AG04449 (cell line): ENCODE measurements around the gene PSENEN.

Experiments used
- CTCF ChIA-PET: fragments of 350-600 bp; formaldehyde crosslinking; extraction: SDS; loops from one replicate; lab custom pipeline; 2021; ENCODE audit warnings: antibody characterized with exemption; lab: Yijun Ruan, JAX
- POLR2A ChIA-PET: fragments of 400-600, 350-600 bp; formaldehyde crosslinking; extraction: SDS; loops from one replicate; lab custom pipeline; 2020; ENCODE audit warnings: antibody characterized with exemption, inconsistent platforms; lab: Yijun Ruan, JAX
- DNase-seq: peaks from one replicate; pipeline ENCODE4 v3.0.0-alpha.2; 2010; ENCODE audit warnings: low read depth, low spot score
- H3K4me3 ChIP-seq: 2 replicates; pipeline ENCODE4 v1.5.1; 2011; ENCODE audit warnings: low read depth, mild to moderate bottlenecking, control low read depth, low read length
- CTCF ChIP-seq: IDR thresholded peaks from one replicate; pipeline ENCODE4 v1.5.1; 2011; ENCODE audit warnings: mild to moderate bottlenecking, moderate library complexity, low read length, control low read depth, inconsistent platforms; ENCODE audit not compliant: insufficient read depth; ENCODE audit errors: missing control alignments

PSENEN gene

GRCh38 chr19:35725216-35725861, 20.1 kb upstream of the PSENEN start:
- ChIA-PET POLR2A (no interaction called here), CTCF (interaction anchor here (0.6 to 0.7 kb wide), 2 partner anchors 31 to 166 kb away, joined by 3 read pairs; no protein-coding TSS in a partner anchor)
- no peak for TF ChIP-seq CTCF
- no peak for DNase-seq
- H3K4me3 ChIP-seq = no peak overlapping the region

DNA sequence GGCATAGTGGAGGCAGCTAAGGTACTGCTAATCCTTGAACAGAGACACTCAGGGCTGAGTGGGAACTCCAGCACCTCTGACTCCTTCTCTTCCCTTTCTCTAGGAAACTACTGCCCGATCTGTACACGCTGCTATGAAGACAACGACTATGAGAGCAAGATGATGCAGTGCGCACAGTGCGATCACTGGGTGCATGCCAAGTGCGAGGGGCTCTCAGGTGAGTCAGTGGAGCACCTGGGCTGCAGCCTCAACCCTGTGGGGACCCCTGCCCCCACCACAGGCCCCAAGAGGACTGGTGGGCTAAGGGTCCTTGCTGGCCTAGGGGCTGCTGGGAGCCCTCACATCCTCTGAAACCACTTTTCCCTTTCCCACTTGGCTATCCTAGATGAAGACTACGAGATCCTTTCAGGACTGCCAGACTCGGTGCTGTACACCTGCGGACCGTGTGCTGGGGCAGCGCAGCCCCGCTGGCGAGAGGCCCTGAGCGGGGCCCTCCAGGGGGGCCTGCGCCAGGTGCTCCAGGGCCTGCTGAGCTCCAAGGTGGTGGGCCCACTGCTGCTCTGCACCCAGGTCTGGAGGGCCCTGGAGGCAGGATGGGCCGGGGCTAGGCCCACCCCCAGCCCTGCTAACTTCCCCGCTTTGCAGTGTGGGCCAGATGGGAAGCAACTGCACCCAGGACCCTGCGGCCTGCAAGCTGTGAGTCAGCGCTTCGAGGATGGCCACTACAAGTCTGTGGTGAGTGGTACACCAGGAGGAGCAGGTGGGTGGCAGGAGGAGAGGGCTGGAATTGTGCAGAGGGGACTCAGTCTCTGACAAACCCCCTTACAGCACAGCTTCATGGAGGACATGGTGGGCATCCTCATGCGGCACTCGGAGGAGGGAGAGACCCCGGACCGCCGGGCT, 18.1 kb upstream of the PSENEN start:
- ChIA-PET CTCF (interaction anchor here (1.0 to 1.7 kb wide), 4 partner anchors 9 to 34 kb away, joined by 3 to 5 read pairs (median 4); no protein-coding TSS in a partner anchor), POLR2A (interaction anchor here (1.3 kb wide), 1 partner anchor 18 kb away, joined by 3 read pairs; the partner anchor contains the start of genes PSENEN and U2AF1L4)
- no peak overlapping the region for H3K4me3 ChIP-seq
- TF ChIP-seq CTCF = no peak
- no peak for DNase-seq

- DNase-seq = no peak
- POLR2A ChIA-PET = interaction anchor here (1.3 to 1.5 kb wide), 2 partner anchors 12 to 17 kb away, joined by 3 to 6 read pairs; partner anchors contain the start of genes PSENEN and U2AF1L4
- no peak overlapping the region for H3K4me3 ChIP-seq
- CTCF ChIA-PET = interaction anchor here (1.3 to 1.7 kb wide), 3 partner anchors 9 to 12 kb away, joined by 3 to 5 read pairs (median 4); no protein-coding TSS in a partner anchor
- no peak for TF ChIP-seq CTCF
Measured at GRCh38 chr19:35727956-35728706, 17.3 kb upstream of the PSENEN start.

- TF ChIP-seq CTCF = no peak
- CTCF ChIA-PET = no interaction called here
- no peak overlapping the region for H3K4me3 ChIP-seq
- no peak for DNase-seq
- POLR2A ChIA-PET = interaction anchor here (1.3 to 1.5 kb wide), 2 partner anchors 11 to 16 kb away, joined by 3 to 6 read pairs; partner anchors contain the start of genes PSENEN and U2AF1L4
Measured at GRCh38 chr19:35729021-35729420, 16.4 kb upstream of the PSENEN start.

DNA sequence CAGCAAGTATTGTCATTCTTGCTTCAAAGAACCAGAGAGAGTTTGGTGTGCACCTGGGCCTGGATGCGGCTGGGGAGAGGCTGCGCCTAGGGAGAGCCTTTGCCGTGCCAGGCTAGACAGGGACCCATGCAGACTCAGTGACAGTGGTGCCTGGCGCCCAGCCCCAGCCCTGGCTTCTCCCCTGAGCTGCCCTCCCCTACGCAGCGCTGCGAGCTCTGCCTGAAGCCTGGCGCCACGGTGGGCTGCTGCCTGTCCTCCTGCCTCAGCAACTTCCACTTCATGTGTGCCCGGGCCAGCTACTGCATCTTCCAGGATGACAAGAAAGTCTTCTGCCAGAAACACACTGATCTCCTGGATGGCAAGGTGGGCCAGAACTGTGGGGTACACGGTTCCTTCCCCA, 15.7 kb upstream of the PSENEN start:
- no peak overlapping the region for H3K4me3 ChIP-seq
- no peak for DNase-seq
- ChIA-PET POLR2A (interaction anchor here (0.7 to 1.5 kb wide), 2 partner anchors 10 to 11 kb away, joined by 3 to 6 read pairs; no protein-coding TSS in a partner anchor), CTCF (no interaction called here)
- TF ChIP-seq CTCF = no peak
